WTC11 (cell line): ENCODE data around the gene PHACTR3. TPM values are rescaled to one million over a fixed set of nuclear protein-coding genes. Genes with fewer than 3 reads are reported as not detected.

Experiments used
- ATAC-seq: fragments of 200-7000 bp; cut with Tn5 transposase; 2 replicates; pipeline ENCODE4 v1.10.0; 2021; ENCODE audit warnings: mild to moderate bottlenecking, moderate library complexity
- CTCF ChIA-PET: fragments of 300-600 bp; sonication (Branson Sonifier 250); formaldehyde crosslinking; loops from one replicate; lab custom pipeline; 2021; ENCODE audit warnings: antibody characterized with exemption; lab: Charles Lee
- POLR2A ChIA-PET: fragments of 350-600 bp; sonication (Branson Sonifier 250); formaldehyde crosslinking; loops from one replicate; lab custom pipeline; 2021; ENCODE audit warnings: antibody characterized with exemption; lab: Charles Lee
- DNase-seq: peaks from one replicate; pipeline ENCODE4 v3.0.0; 2021; ENCODE audit warnings: low spot score
- H3K27ac Mint-ChIP-seq: 2 replicates; pipeline ENCODE4 v1.8.0; 2021; ENCODE audit warnings: mixed read lengths
- H3K27me3 Mint-ChIP-seq: 2 replicates; pipeline ENCODE4 v1.8.0; 2021; ENCODE audit warnings: low read depth, mild to moderate bottlenecking, moderate library complexity, mixed read lengths
- H3K36me3 Mint-ChIP-seq: 2 replicates; pipeline ENCODE4 v1.8.0; 2021; ENCODE audit warnings: mixed read lengths
- H3K4me1 Mint-ChIP-seq: 2 replicates; pipeline ENCODE4 v1.8.0; 2022; ENCODE audit warnings: mixed read lengths
- H3K4me3 Mint-ChIP-seq: 2 replicates; pipeline ENCODE4 v1.8.0; 2021; ENCODE audit warnings: mild to moderate bottlenecking, moderate library complexity, mixed read lengths
- H3K9me3 Mint-ChIP-seq: 2 replicates; pipeline ENCODE4 v1.8.0; 2021; ENCODE audit warnings: mixed read lengths
- EMX1 ChIP-seq: fragments of 250-450 bp; sonication (Bioruptor Pico); IDR thresholded peaks from 2 replicates; pipeline ENCODE4 v1.8.0; 2021; ENCODE audit warnings: mild to moderate bottlenecking
- ETV6 ChIP-seq: sonication (generic); formaldehyde crosslinking; IDR thresholded peaks from 2 replicates; pipeline ENCODE4 v1.8.1; 2022; ENCODE audit warnings: mild to moderate bottlenecking, missing genetic modification reagents
- KAT7 ChIP-seq: sonication (generic); formaldehyde crosslinking; IDR thresholded peaks from 2 replicates; pipeline ENCODE4 v1.8.1; 2023; ENCODE audit warnings: missing genetic modification reagents, mild to moderate bottlenecking, borderline replicate concordance
- NFE2L1 ChIP-seq: sonication (generic); formaldehyde crosslinking; IDR thresholded peaks from 2 replicates; pipeline ENCODE4 v1.8.1; 2023; ENCODE audit warnings: missing genetic modification reagents
- NFYB ChIP-seq: sonication (generic); formaldehyde crosslinking; conservative IDR thresholded peaks from 2 replicates; pipeline ENCODE4 v1.8.0; 2022; ENCODE audit warnings: low read depth, missing genetic modification reagents
- NR2C2 ChIP-seq: sonication (generic); formaldehyde crosslinking; IDR thresholded peaks from 2 replicates; pipeline ENCODE4 v1.8.0; 2022; ENCODE audit warnings: mild to moderate bottlenecking, missing genetic modification reagents
- PRRX2 ChIP-seq: fragments of 250-450 bp; sonication (Bioruptor Pico); IDR thresholded peaks from 2 replicates; pipeline ENCODE4 v1.8.0; 2021; ENCODE audit warnings: mild to moderate bottlenecking
- SOX15 ChIP-seq: fragments of 250-450 bp; sonication (Bioruptor Pico); IDR thresholded peaks from 2 replicates; pipeline ENCODE4 v1.9.0; 2021; ENCODE audit warnings: mild to moderate bottlenecking
- TP53 ChIP-seq: sonication (generic); formaldehyde crosslinking; IDR thresholded peaks from 2 replicates; pipeline ENCODE4 v1.8.1; 2023; ENCODE audit warnings: mild to moderate bottlenecking, missing genetic modification reagents
- ZNF138 ChIP-seq: sonication (generic); formaldehyde crosslinking; conservative IDR thresholded peaks from 2 replicates; pipeline ENCODE4 v1.8.1; 2022; ENCODE audit warnings: mild to moderate bottlenecking, moderate library complexity, missing genetic modification reagents
- ZNF263 ChIP-seq: sonication (generic); formaldehyde crosslinking; IDR thresholded peaks from 2 replicates; pipeline ENCODE4 v1.8.1; 2022; ENCODE audit warnings: low read depth, mild to moderate bottlenecking, moderate library complexity, missing genetic modification reagents
- total RNA-seq: library from RNA; stranded (reverse); gene quantifications from 3 replicates; pipeline ENCODE4 v1.2.3, GENCODE V29; 2021
- TF ChIP-seq, protein P1 (sequence below): sonication (generic); formaldehyde crosslinking; IDR thresholded peaks from 2 replicates; pipeline ENCODE4 v1.8.1; 2023; ENCODE audit warnings: mild to moderate bottlenecking, missing genetic modification reagents, moderate library complexity
- TF ChIP-seq, protein P2 (sequence below): sonication (generic); formaldehyde crosslinking; IDR thresholded peaks from 2 replicates; pipeline ENCODE4 v1.8.1; 2022; ENCODE audit warnings: missing genetic modification reagents, borderline replicate concordance
- TF ChIP-seq, protein P3 (sequence below): sonication (generic); formaldehyde crosslinking; IDR thresholded peaks from 2 replicates; pipeline ENCODE4 v1.8.0; 2022; ENCODE audit warnings: missing genetic modification reagents
- TF ChIP-seq, protein P4 (sequence below): sonication (generic); formaldehyde crosslinking; IDR thresholded peaks from 2 replicates; pipeline ENCODE4 v1.8.1; 2023; ENCODE audit warnings: mild to moderate bottlenecking, missing genetic modification reagents
- TF ChIP-seq, protein P5 (sequence below): sonication (generic); formaldehyde crosslinking; IDR thresholded peaks from 2 replicates; pipeline ENCODE4 v1.8.1; 2023; ENCODE audit warnings: mild to moderate bottlenecking, missing genetic modification reagents
- TF ChIP-seq, protein P6 (sequence below): sonication (generic); formaldehyde crosslinking; IDR thresholded peaks from 2 replicates; pipeline ENCODE4 v1.8.1; 2022; ENCODE audit warnings: low read depth, missing genetic modification reagents, borderline replicate concordance
- TF ChIP-seq, protein P7 (sequence below): fragments of 250-450 bp; sonication (Bioruptor Pico); IDR thresholded peaks from 2 replicates; pipeline ENCODE4 v1.8.0; 2021; ENCODE audit warnings: mild to moderate bottlenecking
- TF ChIP-seq, protein P8 (sequence below): sonication (generic); formaldehyde crosslinking; IDR thresholded peaks from 2 replicates; pipeline ENCODE4 v1.8.1; 2022; ENCODE audit warnings: low read depth, mild to moderate bottlenecking, moderate library complexity, missing genetic modification reagents, borderline replicate concordance

The PHACTR3 gene
- total RNA-seq, 1 experiment from 2014 or later, result 0.28 TPM

DNA sequence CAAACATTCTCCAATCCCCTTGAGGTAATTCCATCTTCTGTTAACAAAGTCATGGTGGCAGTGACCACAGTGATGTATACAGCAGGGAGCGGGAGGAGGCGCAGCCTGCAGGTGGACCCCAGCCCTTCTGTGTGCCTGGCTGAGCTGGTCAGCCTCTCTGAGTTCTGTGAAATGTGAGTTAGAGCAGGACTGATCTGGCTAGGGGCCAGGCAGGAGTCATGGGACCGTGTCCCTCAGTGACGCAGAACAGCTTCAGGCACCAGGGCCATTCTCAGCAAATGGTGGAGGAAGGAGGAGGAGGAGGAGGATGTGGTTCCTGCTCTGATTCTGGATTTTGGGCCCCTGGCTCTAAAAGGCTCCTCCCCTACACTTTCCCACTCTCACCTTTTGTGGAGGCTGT lies 6.9 kb downstream of the PHACTR3 start:
- no peak for DNase-seq
- Mint-ChIP-seq H3K9me3 (no peaks in the 10 kb centered on the region), H3K4me3 (no peak overlapping the region), H3K4me1 (0 out of 2 replicates have a peak, but pooled peaks cover 2% of the 10 kb centered on the region), H3K36me3 (no peaks in the 10 kb centered on the region), H3K27ac (no peak overlapping the region), H3K27me3 (peaks cover 68% of the 10 kb centered on the region)
- ATAC-seq, result no peak
- POLR2A ChIA-PET, result no interaction called here
- TF ChIP-seq, protein P1, sequence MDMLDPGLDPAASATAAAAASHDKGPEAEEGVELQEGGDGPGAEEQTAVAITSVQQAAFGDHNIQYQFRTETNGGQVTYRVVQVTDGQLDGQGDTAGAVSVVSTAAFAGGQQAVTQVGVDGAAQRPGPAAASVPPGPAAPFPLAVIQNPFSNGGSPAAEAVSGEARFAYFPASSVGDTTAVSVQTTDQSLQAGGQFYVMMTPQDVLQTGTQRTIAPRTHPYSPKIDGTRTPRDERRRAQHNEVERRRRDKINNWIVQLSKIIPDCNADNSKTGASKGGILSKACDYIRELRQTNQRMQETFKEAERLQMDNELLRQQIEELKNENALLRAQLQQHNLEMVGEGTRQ (CRISPR knock-in tag), result no peak
- TF ChIP-seq, protein P2, sequence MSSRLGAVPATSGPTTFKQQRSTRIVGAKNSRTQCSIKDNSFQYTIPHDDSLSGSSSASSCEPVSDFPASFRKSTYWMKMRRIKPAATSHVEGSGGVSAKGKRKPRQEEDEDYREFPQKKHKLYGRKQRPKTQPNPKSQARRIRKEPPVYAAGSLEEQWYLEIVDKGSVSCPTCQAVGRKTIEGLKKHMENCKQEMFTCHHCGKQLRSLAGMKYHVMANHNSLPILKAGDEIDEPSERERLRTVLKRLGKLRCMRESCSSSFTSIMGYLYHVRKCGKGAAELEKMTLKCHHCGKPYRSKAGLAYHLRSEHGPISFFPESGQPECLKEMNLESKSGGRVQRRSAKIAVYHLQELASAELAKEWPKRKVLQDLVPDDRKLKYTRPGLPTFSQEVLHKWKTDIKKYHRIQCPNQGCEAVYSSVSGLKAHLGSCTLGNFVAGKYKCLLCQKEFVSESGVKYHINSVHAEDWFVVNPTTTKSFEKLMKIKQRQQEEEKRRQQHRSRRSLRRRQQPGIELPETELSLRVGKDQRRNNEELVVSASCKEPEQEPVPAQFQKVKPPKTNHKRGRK, result no peak
- TF ChIP-seq, protein P3, sequence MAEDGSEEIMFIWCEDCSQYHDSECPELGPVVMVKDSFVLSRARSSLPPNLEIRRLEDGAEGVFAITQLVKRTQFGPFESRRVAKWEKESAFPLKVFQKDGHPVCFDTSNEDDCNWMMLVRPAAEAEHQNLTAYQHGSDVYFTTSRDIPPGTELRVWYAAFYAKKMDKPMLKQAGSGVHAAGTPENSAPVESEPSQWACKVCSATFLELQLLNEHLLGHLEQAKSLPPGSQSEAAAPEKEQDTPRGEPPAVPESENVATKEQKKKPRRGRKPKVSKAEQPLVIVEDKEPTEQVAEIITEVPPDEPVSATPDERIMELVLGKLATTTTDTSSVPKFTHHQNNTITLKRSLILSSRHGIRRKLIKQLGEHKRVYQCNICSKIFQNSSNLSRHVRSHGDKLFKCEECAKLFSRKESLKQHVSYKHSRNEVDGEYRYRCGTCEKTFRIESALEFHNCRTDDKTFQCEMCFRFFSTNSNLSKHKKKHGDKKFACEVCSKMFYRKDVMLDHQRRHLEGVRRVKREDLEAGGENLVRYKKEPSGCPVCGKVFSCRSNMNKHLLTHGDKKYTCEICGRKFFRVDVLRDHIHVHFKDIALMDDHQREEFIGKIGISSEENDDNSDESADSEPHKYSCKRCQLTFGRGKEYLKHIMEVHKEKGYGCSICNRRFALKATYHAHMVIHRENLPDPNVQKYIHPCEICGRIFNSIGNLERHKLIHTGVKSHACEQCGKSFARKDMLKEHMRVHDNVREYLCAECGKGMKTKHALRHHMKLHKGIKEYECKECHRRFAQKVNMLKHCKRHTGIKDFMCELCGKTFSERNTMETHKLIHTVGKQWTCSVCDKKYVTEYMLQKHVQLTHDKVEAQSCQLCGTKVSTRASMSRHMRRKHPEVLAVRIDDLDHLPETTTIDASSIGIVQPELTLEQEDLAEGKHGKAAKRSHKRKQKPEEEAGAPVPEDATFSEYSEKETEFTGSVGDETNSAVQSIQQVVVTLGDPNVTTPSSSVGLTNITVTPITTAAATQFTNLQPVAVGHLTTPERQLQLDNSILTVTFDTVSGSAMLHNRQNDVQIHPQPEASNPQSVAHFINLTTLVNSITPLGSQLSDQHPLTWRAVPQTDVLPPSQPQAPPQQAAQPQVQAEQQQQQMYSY (CRISPR knock-in tag), result no peak
- no peak for TF ChIP-seq NR2C2 (CRISPR knock-in tag)
- no peak for TF ChIP-seq KAT7 (CRISPR knock-in tag)
- no peak for TF ChIP-seq NFE2L1 (CRISPR knock-in tag)
- CTCF ChIA-PET, result interaction anchor here (1.4 kb wide), 1 partner anchor 13 kb away, joined by 5 read pairs; no protein-coding TSS in a partner anchor

DNA sequence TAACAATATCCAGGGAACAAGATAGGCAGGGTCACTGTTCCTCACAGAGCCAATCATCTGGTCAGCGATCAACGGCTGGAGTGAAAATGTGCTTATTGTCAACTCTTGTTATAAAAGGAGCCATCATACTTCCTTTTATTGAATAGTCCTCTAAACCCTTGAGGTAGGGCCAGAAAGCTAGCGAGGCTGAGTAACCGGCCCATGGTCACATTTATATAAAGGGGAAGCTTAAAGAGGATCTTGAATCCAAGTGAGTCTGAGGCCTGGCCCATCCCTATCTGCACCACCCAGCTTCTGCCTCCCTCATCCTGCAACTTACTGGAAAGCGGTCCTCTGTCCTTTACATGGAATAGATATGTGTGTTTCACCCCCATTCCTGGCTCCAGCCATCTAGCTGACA lies 9.5 kb downstream of the PHACTR3 start:
- CTCF ChIA-PET, result no interaction called here
- H3K36me3 Mint-ChIP-seq, result no peaks in the 10 kb centered on the region
- no peaks in the 10 kb centered on the region for H3K9me3 Mint-ChIP-seq
- no peak for DNase-seq
- TF ChIP-seq ZNF138 (CRISPR knock-in tag) (no peak), PRRX2 (CRISPR knock-in tag) (no peak), EMX1 (CRISPR knock-in tag) (no peak), ZNF263 (CRISPR knock-in tag) (no peak)
- TF ChIP-seq, protein P4, sequence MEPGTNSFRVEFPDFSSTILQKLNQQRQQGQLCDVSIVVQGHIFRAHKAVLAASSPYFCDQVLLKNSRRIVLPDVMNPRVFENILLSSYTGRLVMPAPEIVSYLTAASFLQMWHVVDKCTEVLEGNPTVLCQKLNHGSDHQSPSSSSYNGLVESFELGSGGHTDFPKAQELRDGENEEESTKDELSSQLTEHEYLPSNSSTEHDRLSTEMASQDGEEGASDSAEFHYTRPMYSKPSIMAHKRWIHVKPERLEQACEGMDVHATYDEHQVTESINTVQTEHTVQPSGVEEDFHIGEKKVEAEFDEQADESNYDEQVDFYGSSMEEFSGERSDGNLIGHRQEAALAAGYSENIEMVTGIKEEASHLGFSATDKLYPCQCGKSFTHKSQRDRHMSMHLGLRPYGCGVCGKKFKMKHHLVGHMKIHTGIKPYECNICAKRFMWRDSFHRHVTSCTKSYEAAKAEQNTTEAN (CRISPR knock-in tag), result no peak
- TF ChIP-seq, all 79 proteins: peak for 0
- no peak for ATAC-seq
- Mint-ChIP-seq H3K4me3 (no peak overlapping the region), H3K27ac (no peak overlapping the region), H3K27me3 (peaks cover 67% of the 10 kb centered on the region), H3K4me1 (0 out of 2 replicates have a peak, but pooled peaks cover 2% of the 10 kb centered on the region)
- POLR2A ChIA-PET, result no interaction called here

DNA sequence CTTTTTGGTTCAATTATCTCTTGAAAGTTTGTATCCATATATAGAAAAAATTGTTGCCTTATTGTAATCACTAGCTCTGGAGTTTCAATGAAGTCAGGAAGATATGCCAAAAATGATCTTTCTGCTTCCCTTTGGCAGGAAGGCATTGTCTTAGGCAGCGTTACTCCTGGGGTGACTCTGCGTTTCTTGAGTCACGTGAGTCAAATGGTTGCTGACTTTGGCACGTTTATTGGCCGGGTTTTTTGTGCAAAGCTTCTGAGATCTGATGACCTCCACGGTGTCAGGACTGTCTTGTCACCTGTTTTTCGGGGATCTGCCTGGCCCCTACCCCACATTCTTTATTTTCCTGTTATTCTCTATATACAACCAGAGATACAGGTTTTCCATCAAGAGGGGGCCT lies 10.4 kb downstream of the PHACTR3 start:
- ChIA-PET POLR2A (no interaction called here), CTCF (interaction anchor here (1.0 kb wide), 1 partner anchor 17 kb away, joined by 3 read pairs; no protein-coding TSS in a partner anchor)
- Mint-ChIP-seq H3K9me3 (no peaks in the 10 kb centered on the region), H3K4me3 (no peak overlapping the region), H3K36me3 (no peaks in the 10 kb centered on the region), H3K27me3 (peaks cover 66% of the 10 kb centered on the region), H3K27ac (no peak overlapping the region), H3K4me1 (no peaks in the 10 kb centered on the region)
- DNase-seq (no peak), ATAC-seq (no peak)
- TF ChIP-seq TP53 (no peak), ETV6 (CRISPR knock-in tag) (no peak), NFE2L1 (CRISPR knock-in tag) (no peak), NFYB (CRISPR knock-in tag) (no peak), SOX15 (CRISPR knock-in tag) (no peak)
- TF ChIP-seq, protein P5, sequence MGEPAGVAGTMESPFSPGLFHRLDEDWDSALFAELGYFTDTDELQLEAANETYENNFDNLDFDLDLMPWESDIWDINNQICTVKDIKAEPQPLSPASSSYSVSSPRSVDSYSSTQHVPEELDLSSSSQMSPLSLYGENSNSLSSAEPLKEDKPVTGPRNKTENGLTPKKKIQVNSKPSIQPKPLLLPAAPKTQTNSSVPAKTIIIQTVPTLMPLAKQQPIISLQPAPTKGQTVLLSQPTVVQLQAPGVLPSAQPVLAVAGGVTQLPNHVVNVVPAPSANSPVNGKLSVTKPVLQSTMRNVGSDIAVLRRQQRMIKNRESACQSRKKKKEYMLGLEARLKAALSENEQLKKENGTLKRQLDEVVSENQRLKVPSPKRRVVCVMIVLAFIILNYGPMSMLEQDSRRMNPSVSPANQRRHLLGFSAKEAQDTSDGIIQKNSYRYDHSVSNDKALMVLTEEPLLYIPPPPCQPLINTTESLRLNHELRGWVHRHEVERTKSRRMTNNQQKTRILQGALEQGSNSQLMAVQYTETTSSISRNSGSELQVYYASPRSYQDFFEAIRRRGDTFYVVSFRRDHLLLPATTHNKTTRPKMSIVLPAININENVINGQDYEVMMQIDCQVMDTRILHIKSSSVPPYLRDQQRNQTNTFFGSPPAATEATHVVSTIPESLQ, result no peak
- TF ChIP-seq, protein P6, sequence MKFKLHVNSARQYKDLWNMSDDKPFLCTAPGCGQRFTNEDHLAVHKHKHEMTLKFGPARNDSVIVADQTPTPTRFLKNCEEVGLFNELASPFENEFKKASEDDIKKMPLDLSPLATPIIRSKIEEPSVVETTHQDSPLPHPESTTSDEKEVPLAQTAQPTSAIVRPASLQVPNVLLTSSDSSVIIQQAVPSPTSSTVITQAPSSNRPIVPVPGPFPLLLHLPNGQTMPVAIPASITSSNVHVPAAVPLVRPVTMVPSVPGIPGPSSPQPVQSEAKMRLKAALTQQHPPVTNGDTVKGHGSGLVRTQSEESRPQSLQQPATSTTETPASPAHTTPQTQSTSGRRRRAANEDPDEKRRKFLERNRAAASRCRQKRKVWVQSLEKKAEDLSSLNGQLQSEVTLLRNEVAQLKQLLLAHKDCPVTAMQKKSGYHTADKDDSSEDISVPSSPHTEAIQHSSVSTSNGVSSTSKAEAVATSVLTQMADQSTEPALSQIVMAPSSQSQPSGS (CRISPR knock-in tag), result no peak
- TF ChIP-seq, protein P7, sequence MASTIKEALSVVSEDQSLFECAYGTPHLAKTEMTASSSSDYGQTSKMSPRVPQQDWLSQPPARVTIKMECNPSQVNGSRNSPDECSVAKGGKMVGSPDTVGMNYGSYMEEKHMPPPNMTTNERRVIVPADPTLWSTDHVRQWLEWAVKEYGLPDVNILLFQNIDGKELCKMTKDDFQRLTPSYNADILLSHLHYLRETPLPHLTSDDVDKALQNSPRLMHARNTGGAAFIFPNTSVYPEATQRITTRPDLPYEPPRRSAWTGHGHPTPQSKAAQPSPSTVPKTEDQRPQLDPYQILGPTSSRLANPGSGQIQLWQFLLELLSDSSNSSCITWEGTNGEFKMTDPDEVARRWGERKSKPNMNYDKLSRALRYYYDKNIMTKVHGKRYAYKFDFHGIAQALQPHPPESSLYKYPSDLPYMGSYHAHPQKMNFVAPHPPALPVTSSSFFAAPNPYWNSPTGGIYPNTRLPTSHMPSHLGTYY (CRISPR knock-in tag), result no peak
- TF ChIP-seq, protein P8, sequence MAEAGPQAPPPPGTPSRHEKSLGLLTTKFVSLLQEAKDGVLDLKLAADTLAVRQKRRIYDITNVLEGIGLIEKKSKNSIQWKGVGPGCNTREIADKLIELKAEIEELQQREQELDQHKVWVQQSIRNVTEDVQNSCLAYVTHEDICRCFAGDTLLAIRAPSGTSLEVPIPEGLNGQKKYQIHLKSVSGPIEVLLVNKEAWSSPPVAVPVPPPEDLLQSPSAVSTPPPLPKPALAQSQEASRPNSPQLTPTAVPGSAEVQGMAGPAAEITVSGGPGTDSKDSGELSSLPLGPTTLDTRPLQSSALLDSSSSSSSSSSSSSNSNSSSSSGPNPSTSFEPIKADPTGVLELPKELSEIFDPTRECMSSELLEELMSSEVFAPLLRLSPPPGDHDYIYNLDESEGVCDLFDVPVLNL, result no peak
